COLO668 (cell line): ENCODE measurements around the gene DNAJC22.
A peak's percentile ranks its signal among the peaks of the same experiment; 100 is the strongest.
"Not testable (repeated sequence)": the region's sequence is repeated elsewhere in the genome, so short reads cannot be mapped to it uniquely, and the experiment has no call there.

Experiments
- DNase-seq: peaks from one replicate; lab custom pipeline; 2025; ENCODE audit not compliant: unreplicated experiment; lab: John Stamatoyannopoulos, UW

DNAJC22 gene

GRCh38 chr12:49330631-49331379, 15.9 kb upstream of the DNAJC22 start:
- no peak for DNase-seq

DNA sequence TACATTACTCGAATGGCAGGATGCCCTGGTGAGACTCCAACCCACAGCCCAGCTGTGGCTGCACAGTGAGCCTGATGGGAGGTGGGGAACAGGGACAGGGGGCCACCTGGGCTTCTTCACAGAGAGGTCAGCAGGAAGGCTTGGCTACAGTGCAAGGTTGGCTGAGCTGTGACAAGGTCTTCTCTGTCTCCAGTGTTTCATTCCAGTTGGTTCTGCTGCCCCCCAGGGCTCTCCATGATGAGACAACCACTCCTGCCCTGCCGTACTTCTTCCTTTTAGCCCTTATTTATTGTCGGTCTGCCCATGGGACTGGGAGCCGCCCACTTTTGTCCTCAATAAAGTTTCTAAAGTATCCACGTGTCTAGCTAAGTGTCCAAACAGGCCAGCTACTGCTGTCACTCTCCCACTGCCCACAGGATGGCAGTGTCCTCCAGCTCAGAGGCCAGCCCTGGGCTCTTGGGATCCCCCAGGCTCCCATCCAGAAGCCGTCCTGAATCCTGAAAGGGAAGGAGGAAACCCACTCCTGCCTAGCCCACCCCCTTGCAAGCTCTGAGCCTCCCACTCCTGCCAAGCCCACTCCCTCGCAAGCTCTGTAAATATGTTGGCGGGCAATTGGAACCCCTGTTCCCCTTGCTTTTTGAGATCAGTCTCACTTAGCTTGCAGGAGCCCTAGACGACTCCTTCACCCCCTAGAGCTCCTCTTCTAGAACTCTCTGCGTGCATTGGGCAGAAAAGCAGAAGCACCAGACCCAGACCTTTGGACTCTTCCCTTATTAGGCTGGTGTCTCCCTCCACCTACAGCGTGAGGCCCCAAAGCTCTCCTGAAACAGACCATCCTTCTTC, 15.1 kb upstream of the DNAJC22 start:
- peak; percentile 6 for DNase-seq

DNA sequence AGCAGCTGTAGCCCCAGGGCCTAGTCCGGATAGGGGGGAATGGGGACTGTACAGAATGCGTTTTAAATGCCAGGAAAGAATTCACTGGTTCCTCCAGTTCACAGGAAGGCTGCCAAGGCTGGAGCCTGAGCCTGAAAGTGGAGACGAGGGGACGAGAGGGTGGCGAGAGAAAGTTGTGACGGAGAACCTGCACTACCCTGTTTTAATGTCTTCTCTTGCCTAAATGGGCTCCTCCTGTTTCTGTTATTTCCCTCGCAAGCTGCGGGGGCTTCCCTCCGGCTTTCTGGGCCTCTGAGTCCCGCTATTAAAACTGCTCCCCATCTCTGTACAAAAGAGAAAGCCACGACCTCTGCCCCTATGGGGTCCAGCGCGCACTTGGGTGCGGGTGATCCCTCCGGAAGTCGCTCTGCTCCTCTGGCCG, 14.2 kb upstream of the DNAJC22 start:
- DNase-seq: no peak

- no peak for DNase-seq
These were observed 13.8 kb upstream of the DNAJC22 start for GRCh38 chr12:49332891-49333371.

- not testable (repeated sequence) for DNase-seq
These were observed 12.9 kb upstream of the DNAJC22 start for GRCh38 chr12:49333778-49334177.

GRCh38 chr12:49334226-49334625, 12.5 kb upstream of the DNAJC22 start:
- no peak for DNase-seq

DNA sequence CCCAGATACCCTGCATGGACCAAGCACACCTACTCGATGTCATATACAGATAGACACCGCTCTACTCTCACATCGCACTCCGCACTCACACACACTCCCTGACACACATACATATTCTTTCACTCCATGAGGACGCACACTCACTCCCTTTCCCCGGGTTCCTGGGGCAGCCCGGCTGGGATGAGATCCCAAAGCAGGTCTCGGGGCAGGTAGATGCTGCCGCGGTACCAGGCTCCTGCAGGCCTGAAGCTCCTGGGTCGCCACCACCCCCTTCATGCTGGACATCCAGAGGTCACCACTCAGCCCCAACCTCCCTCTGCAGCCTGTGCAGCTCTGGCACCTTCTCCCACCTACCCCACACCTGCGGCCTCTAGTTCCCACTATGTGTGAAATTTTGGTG, 12.0 kb upstream of the DNAJC22 start:
- no peak for DNase-seq

GRCh38 chr12:49335118-49335954, 11.4 kb upstream of the DNAJC22 start:
- no peak for DNase-seq

GRCh38 chr12:49335955-49336644, 10.6 kb upstream of the DNAJC22 start:
- DNase-seq: no peak

GRCh38 chr12:49336645-49337584, 9.8 kb upstream of the DNAJC22 start, which contains the start of gene C1QL4:
Gene C1QL4, minus strand, starts transcription at chr12:49337188. Its CDS starts 711 bp downstream, at chr12:49336477.
- peak; percentile 77 for DNase-seq

DNA sequence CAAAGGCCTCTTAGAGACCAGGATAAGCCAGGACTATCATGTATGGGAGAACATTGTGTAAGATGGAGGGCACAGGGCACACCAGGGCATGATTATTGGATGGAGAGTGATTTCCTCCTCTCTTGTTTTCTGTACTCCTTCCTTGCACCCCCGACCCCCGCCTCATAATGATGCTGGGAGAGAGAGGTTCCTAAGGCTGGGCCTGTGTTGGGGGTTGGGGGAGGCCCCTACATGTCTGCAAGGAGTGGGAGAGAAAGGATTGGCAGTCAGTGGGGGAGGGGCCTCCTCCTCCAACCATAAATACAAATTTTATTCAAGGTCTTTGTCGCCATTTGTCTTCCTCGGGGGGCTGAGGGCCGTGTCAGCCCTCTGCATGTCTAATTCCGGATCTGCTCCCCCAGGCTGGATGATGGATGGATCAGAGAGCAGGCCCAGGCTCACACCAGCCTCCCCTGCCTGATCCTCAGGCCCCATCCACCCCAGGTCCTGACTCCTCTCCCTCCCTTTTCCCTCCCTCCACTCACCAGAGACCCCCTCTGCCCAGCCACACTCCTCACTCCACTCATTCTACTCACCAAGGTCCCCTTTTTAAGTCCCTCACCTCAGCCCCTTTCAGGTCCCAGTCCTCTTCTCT, 7.7 kb upstream of the DNAJC22 start:
- DNase-seq: no peak

DNA sequence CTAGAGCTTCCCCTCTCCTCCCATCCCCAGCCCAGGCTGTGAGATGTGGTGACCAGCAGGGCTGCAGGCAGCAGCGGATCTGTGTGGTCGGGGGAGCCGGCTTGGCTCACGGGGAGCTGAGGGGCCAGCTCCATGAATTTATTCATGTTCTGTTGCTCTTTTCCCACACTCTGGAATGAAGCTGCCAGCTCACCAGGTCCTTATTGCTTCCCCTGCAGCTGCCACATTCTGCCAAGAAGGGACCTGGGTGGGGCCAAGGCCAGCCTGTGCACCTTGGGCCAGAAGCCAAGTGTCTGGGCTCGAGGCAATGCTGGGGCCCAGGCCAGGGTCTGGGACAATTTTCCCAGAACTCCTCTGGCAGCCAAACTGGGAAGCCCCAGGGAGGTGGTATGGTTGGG, 7.2 kb upstream of the DNAJC22 start:
- no peak for DNase-seq

GRCh38 chr12:49340095-49340870, 6.4 kb upstream of the DNAJC22 start:
- DNase-seq: no peak

DNA sequence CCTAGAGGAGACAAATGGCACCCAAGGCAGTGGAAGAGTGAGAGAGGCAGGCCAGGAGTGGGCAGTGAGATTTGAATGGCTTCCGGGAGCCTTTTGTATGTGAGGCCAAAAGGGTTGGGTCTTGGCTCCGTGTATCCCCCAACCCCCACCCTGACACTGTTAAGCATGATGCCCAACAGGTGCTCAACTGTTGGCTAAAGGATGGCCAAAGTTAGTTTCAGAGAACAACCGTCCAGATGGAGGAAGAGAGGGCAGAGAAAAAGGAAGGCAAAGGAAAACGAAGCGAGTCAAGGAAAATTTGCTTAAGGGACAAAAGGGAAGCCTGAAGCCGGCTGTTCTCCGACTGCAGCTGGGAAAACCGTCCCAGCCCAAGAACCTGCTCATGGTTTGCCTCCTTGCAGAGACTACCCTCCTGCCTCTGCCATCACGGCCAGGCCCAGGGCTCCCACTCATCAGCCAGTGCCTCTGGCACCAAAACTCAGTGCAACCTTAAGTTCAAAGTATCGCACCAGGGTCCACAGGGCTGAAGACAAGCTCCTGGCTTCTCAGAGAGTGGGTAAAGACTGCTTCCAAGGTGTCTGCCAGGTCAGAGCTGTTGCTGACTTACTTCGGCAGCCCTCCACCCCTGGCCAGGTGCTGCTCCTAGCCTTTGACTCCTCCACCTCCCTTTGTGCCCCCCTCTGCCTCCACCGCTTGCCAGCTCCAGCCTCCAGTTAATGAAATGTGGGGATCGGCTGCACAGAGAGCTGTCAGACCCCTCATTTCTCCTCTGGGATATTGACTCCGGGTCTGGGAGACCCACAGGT, 5.5 kb upstream of the DNAJC22 start:
- DNase-seq: no peak

DNA sequence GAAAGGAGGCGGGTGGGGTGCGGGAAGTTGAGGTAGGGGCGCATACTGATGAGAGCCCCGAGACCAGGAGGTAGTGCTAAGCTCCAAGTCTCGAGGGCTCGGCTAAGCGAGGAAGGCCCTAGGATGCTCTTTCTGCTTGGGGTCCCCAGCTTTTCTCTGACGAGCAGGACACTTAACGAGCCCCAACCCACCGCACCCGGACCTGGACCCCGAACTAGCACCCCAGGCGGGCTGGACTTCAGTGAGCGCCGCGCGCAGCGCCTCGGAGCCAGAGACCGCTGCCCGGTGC, 5.0 kb upstream of the DNAJC22 start:
- DNase-seq: no peak

DNA sequence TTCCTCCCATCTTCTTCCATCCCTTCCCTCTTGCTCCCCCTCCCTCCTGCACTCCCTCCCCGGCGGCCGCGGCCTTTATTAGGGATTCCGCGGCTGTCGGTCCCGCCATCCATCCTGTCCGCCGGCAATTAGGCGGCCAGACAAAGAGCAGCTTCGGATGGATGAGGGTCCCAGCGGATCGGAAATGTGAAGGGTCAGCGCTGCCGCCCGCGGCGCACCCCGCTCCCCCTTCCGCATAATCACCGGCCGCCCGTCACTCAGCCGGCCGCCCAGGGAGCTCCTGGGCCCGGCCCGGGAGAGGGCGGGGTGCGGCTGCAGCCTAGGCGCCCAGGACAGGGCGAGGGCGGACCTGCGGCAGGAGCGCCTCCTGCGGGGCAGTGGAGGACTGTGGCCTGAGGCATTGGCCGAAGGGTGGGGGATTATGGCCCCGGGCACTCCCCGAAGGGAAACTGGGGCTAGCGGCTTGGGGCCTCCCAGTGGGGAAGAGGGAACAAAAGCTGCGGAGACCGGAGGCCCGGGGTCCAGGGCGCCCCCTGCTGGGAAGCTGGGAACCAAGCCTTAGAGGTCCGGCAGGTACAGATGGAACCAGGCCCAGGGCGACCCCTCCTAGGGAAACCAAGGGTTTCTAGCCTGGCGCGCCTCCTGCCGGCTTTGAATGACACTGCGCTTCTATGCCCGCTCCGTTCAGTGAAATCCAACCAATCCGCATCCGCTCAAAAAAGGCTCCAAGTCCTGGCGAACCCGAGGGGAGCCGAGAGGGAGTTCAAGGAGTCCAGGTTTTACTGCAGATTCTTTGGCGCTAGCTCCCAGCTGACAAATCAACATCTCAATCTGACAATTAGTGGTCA, 4.4 kb upstream of the DNAJC22 start:
- peak; percentile 77 for DNase-seq
